GM06990 (cell line): ENCODE measurements around the gene MIP.
A peak's percentile ranks its signal among the peaks of the same experiment; 100 is the strongest.
"Not testable (repeated sequence)": the region's sequence is repeated elsewhere in the genome, so short reads cannot be mapped to it uniquely, and the experiment has no call there.

Experiments
- DNase-seq: peaks from one replicate; pipeline ENCODE4 v3.0.0-alpha.2; 2011; ENCODE audit not compliant: insufficient read length; ENCODE audit errors: extremely low read depth
- H3K27me3 ChIP-seq: replicated peaks from 2 replicates; pipeline ENCODE4 v1.6.0; 2011; ENCODE audit warnings: low read length; ENCODE audit not compliant: control insufficient read depth, insufficient read depth
- H3K36me3 ChIP-seq: 2 replicates; pipeline ENCODE4 v1.5.1; 2011; ENCODE audit warnings: low read length; ENCODE audit not compliant: control insufficient read depth, insufficient read depth
- H3K4me3 ChIP-seq: replicated peaks from 2 replicates; pipeline ENCODE4 v1.5.1; 2011; ENCODE audit warnings: low read depth, mild to moderate bottlenecking, control low read depth, low read length
- CTCF ChIP-seq: IDR thresholded peaks from 2 replicates; pipeline ENCODE4 v1.5.1; 2011; ENCODE audit warnings: low read length, control low read depth, mild to moderate bottlenecking, inconsistent platforms; ENCODE audit not compliant: insufficient read depth, poor library complexity, severe bottlenecking

The MIP gene

DNA sequence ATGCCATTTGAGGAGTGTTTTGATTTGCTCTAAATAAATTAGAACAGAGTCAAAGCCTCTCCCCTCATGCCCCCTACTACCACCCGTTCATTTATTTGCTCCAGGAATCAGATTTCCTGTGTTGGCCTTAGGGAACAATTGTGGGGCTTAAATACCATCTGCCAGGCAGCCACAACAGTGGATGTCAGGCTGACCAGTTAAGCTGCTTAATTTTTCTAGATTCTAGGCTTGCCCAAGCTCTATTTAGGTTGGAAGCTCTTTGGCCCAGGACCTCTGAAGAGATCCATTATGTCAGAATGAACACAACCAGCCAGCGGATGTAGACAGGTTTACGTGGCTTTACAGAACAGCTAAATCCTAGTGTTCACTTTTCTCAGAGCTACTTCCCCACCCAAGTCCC is 4.2 kb downstream of the MIP start:
- DNase-seq, result no peak
- no peak for TF ChIP-seq CTCF
- Histone ChIP-seq H3K36me3 (no peaks in the 10 kb centered on the region), H3K4me3 (no peak overlapping the region), H3K27me3 (no peaks in the 10 kb centered on the region)

- no peak for TF ChIP-seq CTCF
- peak overlapping the region; percentile 85 for H3K4me3 ChIP-seq
- no peaks in the 10 kb centered on the region for H3K36me3 ChIP-seq
- no peak for DNase-seq
- H3K27me3 ChIP-seq, result no peaks in the 10 kb centered on the region
Observed at GRCh38 chr12:56449622-56449984, 4.9 kb downstream of the MIP start.

DNA sequence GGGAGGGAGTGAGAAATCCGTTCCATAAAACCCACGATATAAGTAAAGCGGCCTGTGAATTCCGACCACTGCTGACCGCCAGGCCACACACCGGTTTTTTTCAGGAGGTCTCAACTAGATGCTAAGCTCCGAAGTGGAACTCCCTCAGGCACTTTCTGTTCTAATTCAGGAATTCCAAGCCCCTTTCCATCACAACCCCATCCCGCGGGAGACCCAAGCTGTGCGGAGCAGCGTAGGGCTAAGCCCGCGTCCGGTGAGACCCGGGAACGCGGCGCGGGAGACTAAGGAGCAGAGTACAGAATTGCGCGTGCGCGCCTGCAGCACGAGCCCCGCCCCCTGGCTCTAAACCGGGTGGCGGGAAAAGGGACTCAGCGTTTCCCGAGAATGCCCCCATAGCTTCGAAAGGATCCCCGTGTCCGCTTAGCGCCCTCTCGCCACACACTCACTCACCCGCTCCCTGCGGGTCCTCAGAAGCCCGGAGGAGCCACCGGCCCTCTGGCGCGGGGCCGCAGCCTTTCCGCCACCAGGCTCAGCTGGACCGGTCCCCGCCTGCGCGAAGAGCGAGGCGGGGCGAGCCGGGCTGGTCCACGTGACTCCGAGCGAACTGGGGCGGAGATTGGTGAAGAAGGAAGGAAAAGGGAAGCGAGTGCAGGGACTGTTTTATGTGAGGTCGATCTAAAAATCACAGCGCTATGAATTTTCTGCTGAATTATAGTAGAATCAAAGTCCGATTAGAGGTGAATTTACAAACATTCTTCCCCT is 5.4 kb downstream of the MIP start, which contains the start of gene TIMELESS:
Gene TIMELESS (minus strand): TSS at position 567 of the 762 bp plus-strand sequence. CDS start 15,256 bp downstream, outside the sequence.
- peak; percentile 96 for DNase-seq
- Histone ChIP-seq H3K36me3 (no peaks in the 10 kb centered on the region), H3K4me3 (peak within 1 kb of the TSS; percentile 85), H3K27me3 (no peaks in the 10 kb centered on the region)
- TF ChIP-seq CTCF, result no peak

DNA sequence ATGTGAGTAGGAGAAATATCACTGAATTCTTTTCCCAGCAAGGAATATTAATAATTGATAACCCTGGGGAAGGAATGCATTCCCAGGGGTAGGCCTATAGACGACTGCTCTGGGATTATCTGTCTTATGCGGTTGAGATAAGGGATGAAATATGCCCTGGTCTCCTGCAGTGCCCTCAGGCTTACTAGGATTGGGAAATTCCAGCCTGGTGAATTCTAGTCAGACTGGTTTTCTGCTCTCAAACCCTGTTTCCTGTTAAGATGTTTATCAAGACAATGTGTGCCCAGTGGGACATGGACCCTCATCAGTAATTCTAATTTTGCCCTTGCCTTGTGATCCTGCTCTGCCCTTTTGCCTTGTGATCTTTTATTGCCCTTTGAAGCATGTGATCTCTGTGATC is 11.2 kb downstream of the MIP start:
- not testable (repeated sequence) for H3K27me3 ChIP-seq, H3K4me3 ChIP-seq, DNase-seq, H3K36me3 ChIP-seq

GRCh38 chr12:56437430-56438176 is 16.9 kb downstream of the MIP start:
- Histone ChIP-seq H3K27me3 (no peaks in the 10 kb centered on the region), H3K36me3 (peaks cover 3% of the 10 kb centered on the region), H3K4me3 (no peak overlapping the region)
- no peak for DNase-seq
- no peak for TF ChIP-seq CTCF

DNA sequence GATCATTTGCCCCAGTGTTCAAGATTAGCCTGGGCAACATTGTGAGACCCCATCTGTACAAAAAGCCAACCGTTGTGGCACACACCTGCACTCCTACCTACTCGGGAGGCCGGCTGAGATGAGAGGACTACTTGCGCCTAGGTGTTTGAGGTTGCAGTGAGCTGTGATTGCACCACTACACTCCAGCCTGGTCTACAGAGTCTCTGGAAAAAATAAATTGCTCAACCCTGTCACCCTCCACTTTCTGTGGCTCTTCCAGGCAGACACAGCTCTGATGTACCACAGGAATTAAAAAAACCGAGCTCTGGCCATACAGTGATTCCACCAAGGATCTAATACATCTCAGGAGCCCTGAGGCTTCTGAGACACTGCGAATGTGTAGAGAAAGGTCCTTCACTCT is 19.6 kb downstream of the MIP start:
- DNase-seq, result no peak
- TF ChIP-seq CTCF, result no peak
- H3K36me3 ChIP-seq, result peaks cover 6% of the 10 kb centered on the region
- no peaks in the 10 kb centered on the region for H3K27me3 ChIP-seq
- no peak overlapping the region for H3K4me3 ChIP-seq
